Upper lobe of left lung (tissue), 4 donors: ENCODE measurements around the gene NDUFB7.

Experiments
- CTCF ChIP-seq, 6 experiments: fragments of 450-650 bp in 4 of 6; fragments of 200-600 bp in 2 of 6; sonication (generic) in 2 of 6; IDR thresholded peaks; one replicate each; pipeline ENCODE4 v1.5.1; 2016 to 2019; ENCODE audit warnings: antibody characterized with exemption in 6 of 6
- EP300 ChIP-seq, 4 donors: sonication (generic); formaldehyde crosslinking; IDR thresholded peaks; one replicate each; pipeline ENCODE4 v1.5.1; 2017; ENCODE audit warnings: antibody characterized with exemption in 4 of 4, control low read depth in 2 of 4
- POLR2AphosphoS5 ChIP-seq, 2 donors: sonication (generic); formaldehyde crosslinking; IDR thresholded peaks; one replicate each; pipeline ENCODE4 v1.5.1; 2017; ENCODE audit warnings: antibody characterized with exemption in 2 of 2

GRCh38 chr19:14612657-14613056 is 40.8 kb upstream of the NDUFB7 start:
- TF ChIP-seq CTCF (IDR thresholded peaks at IDR 0.05) = no peak
- TF ChIP-seq POLR2AphosphoS5 (IDR thresholded peaks at IDR 0.05) = no peak
- TF ChIP-seq EP300 (IDR thresholded peaks at IDR 0.05) = no peak
